ENCODE results near the gene SACM1L. TPM values are rescaled to one million over a fixed set of nuclear protein-coding genes. Genes with fewer than 3 reads are reported as not detected.

SACM1L gene
- total and polyA plus RNA-seq, 2 of the 8 experiments (the other 6 are each of a cell fraction or from before 2014, with no cell fraction given), result 20.1 to 61.0 TPM

DNA sequence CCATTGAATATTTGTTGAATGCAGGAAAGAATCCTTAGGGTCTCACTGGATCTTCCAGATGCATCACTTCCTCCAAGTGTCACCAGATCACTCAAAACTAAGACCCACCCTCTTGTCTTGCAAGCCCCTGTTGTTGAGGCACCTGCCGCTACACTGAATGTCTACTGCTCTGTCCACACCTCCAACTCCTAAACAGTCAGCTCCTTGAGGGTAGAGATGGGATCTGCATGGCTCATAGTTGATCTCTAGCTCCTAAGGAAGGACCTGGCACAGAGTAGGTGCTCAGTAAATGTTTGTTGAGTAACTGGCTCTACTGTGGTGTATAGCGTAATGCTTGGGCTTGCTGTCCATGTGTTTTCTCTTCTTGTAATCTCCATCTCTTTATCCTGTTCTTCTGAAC is 98.4 kb downstream of the SACM1L start (continued):
- TF ChIP-seq TAF7 (optimal IDR thresholded peaks at IDR 0.05; ENCODE audit: borderline replicate concordance, low read depth, low read length) (no peak), KDM5A (IDR thresholded peaks at IDR 0.05; ENCODE audit: low read length) (no peak), BACH1 (IDR thresholded peaks at IDR 0.05; ENCODE audit: low read length) (no peak), YY1 (IDR thresholded peaks at IDR 0.05; ENCODE audit: low read depth, low read length) (no peak), TBP (IDR thresholded peaks at IDR 0.05; ENCODE audit: low read depth, low read length) (no peak)

Data from H1 (cell line).